Neuron (in vitro differentiated cells): ENCODE results near the gene PSMD11.
"Not testable (repeated sequence)": the region's sequence is repeated elsewhere in the genome, so short reads cannot be mapped to it uniquely, and the experiment has no call there.

Experiments
- H2AFZ ChIP-seq: one replicate; pipeline ENCODE4 v1.6.1; 2013; ENCODE audit warnings: low read depth, mild to moderate bottlenecking, inconsistent platforms, low read length, moderate library complexity
- H3K27me3 ChIP-seq: one replicate; pipeline ENCODE4 v1.6.1; 2013; ENCODE audit warnings: low read length; ENCODE audit not compliant: insufficient read depth
- H3K36me3 ChIP-seq: one replicate; pipeline ENCODE4 v1.6.1; 2013; ENCODE audit warnings: low read length; ENCODE audit not compliant: insufficient read depth
- H3K4me1 ChIP-seq: one replicate; pipeline ENCODE4 v1.6.1; 2013; ENCODE audit warnings: low read length; ENCODE audit not compliant: insufficient read depth
- H3K4me3 ChIP-seq: 2 replicates; pipeline ENCODE4 v1.5.1; 2013; ENCODE audit warnings: mild to moderate bottlenecking, low read length, moderate library complexity
- H3K9me3 ChIP-seq: one replicate; pipeline ENCODE4 v1.6.1; 2013; ENCODE audit warnings: low read length

PSMD11 gene

DNA sequence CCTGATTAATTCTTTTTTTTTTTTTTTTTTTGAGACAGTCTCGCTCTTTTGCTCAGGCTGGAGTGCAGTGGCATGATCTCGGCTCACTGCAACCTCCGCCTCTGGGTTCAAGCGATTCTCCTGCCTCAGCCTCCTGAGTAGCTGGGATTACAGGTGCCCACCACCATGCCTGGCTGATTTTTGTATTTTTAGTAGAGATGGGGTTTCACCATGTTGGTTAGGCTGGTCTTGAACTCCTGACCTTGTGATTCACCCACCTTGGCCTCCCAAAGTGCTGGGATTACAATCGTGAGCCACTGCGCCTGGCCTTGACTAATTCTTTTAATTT, 80.2 kb downstream of the PSMD11 start:
- not testable (repeated sequence) for H2AFZ ChIP-seq, H3K27me3 ChIP-seq, H3K4me3 ChIP-seq, H3K9me3 ChIP-seq, H3K36me3 ChIP-seq
- H3K4me1 ChIP-seq = peaks cover 28% of the 10 kb centered on the region

DNA sequence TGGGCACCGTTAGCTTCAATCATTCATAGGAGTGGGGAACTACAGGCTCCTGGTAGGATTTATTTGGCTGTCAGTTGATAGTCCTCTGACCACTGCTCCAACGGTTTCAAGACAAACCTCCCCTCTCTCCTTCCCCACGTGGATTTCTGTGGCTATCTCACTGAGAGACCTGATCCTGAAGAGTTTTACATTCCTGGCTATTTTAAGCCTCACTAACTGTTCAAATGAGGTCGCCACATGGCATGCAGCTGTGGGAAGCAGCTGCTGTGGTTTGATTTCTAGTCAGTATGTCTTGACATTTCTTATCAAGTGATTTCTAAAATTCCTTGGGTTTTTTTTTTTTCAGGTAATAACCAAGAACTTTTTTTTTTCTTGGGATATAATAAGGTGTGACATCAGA, 80.8 kb downstream of the PSMD11 start:
- Histone ChIP-seq H3K36me3 (no peaks in the 10 kb centered on the region), H3K4me3 (no peak overlapping the region), H2AFZ (no peak overlapping the region), H3K4me1 (peaks cover 24% of the 10 kb centered on the region), H3K9me3 (no peaks in the 10 kb centered on the region), H3K27me3 (peaks cover 3% of the 10 kb centered on the region)

DNA sequence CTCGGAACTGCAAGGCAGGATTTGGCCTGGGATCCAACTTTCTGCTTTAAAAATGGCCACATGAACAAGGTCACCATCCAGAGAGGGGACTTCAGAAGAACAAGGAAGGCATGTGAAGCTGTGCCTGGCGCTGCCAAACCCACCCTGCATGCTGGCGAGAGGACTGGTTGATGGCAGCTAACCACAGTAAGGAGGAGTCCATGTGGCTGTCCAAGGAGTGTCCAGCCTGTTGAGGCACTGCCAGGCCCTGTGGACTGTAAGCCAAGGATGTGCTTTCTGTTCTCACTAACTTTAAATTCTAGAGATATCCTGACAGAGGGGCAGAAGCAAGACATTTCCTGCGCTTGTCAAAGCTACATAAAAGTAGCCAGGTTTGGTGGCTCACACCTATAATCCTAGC, 82.8 kb downstream of the PSMD11 start:
- Histone ChIP-seq H3K4me3 (no peak overlapping the region), H2AFZ (no peak overlapping the region), H3K27me3 (peaks cover 3% of the 10 kb centered on the region), H3K9me3 (no peaks in the 10 kb centered on the region), H3K4me1 (peaks cover 11% of the 10 kb centered on the region), H3K36me3 (no peaks in the 10 kb centered on the region)

DNA sequence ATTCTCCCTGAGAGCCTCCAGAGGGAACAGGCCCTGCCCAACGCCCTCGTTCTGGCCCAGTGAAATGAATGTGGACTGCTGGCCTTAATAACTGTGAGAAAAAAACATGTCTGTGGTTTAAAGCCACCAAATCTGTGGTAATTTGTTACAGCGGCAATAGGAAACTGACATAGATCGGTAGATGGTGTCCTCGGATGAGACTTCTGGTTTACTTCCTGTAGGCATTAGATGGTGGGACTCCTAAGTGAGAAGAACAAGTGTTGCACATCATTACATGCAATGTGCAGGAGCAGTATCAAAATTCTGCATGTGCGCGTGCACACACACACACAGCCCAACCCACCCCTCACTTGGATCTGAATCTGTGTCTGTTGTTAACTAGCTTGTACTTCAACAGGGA, 84.5 kb downstream of the PSMD11 start:
- Histone ChIP-seq H3K36me3 (no peaks in the 10 kb centered on the region), H3K9me3 (no peaks in the 10 kb centered on the region)

DNA sequence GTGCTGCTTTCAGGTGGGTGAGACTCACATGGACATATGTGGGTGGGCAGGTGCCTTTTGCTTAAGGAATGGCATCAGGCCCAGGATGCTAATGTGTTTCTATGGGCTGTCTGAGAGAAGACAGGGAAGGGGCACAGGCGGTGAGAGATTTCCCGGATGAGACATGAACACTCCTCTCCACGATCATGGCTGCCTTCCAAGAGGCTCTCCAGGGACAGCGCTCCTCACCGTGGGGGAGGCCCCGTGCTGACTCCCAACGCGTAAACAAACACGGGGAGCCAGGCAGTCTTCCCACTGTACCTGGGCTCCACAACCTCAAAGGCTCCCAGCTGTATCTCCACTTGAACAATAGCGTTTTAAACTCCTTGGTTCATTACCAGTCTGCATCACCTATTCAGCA, 85.3 kb downstream of the PSMD11 start:
- Histone ChIP-seq H3K27me3 (peaks cover 3% of the 10 kb centered on the region), H3K4me1 (no peaks in the 10 kb centered on the region), H2AFZ (no peak overlapping the region), H3K9me3 (no peaks in the 10 kb centered on the region), H3K36me3 (no peaks in the 10 kb centered on the region), H3K4me3 (no peak overlapping the region)

More for the DNA sequence above, 84.5 kb downstream of the PSMD11 start:
- peaks cover 2% of the 10 kb centered on the region for H3K4me1 ChIP-seq
- peaks cover 3% of the 10 kb centered on the region for H3K27me3 ChIP-seq
- no peak overlapping the region for H2AFZ ChIP-seq
- no peak overlapping the region for H3K4me3 ChIP-seq
